ENCODE measurements around the gene SNX14. TPM values are rescaled to one million over a fixed set of nuclear protein-coding genes. Genes with fewer than 3 reads are reported as not detected.

The SNX14 gene
- total and polyA plus RNA-seq, 2 of the 8 experiments (the other 6 are each of a cell fraction or from before 2014, with no cell fraction given), result 11.9 to 24.2 TPM

DNA sequence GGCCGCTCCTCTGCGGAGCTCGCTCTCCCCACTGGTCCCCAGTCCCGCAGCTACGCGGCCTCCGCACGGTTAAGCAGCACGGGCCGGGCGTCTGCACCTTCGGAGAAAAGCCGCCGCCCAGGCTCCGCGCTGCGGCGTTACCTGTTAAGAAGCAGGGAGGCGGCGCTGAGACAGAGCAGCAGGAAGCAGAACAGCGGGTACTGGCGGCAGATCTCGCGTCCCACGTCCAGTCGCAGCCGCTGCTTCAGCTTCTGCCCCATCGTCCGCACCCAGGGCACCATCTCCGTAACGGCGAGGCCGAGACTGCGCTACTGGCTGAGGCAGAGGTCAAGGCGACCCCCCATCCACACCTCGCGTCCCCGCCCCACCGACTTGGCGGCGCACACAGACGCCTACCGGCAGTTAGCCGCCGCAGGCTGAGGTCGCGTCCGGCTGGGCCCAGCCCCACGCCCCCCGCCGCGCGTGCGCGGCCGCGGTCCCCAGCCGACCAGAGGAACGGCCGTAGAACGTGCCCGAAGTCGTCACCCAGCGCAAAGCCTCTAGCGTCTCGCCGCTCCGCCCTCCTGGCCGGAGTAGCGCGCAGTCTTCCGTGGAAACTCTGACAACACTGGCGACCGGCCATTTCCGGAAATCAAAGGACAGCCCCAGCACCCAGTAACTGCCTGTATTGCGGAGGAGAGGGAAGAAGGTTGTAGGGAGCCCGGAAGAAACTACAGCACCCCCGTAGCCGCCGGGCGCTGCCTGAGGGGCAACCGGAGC is at the start of gene SNX14 (continued):
- TF ChIP-seq SRF (IDR thresholded peaks at IDR 0.05; ENCODE audit: low read depth, low read length), result no peak
- peak; percentile 54 for TF ChIP-seq BACH1 (IDR thresholded peaks at IDR 0.05; ENCODE audit: low read length)
- TF ChIP-seq GTF2F1 (IDR thresholded peaks at IDR 0.05; ENCODE audit: borderline replicate concordance, low read depth, low read length), result no peak
- no peak for TF ChIP-seq SP2 (IDR thresholded peaks at IDR 0.05; ENCODE audit: low read length)

Measured in H1 (cell line).